Fibroblast of mammary gland (primary cell): Measurements from ENCODE around the gene KIF26B.

ENCODE experiments used
- DNase-seq: peaks from one replicate; pipeline ENCODE4 v3.0.0-alpha.2; 2010; ENCODE audit warnings: low read depth
- H3K4me3 ChIP-seq: 2 replicates; pipeline ENCODE4 v1.5.1; 2011; ENCODE audit warnings: low read depth, mild to moderate bottlenecking, low read length, moderate library complexity; ENCODE audit not compliant: control insufficient read depth
- TF ChIP-seq, protein P1 (sequence below): conservative IDR thresholded peaks from 2 replicates; pipeline ENCODE4 v1.5.1; 2011; ENCODE audit warnings: low read depth, low read length, inconsistent platforms; ENCODE audit not compliant: control insufficient read depth, insufficient read depth

KIF26B gene

DNA sequence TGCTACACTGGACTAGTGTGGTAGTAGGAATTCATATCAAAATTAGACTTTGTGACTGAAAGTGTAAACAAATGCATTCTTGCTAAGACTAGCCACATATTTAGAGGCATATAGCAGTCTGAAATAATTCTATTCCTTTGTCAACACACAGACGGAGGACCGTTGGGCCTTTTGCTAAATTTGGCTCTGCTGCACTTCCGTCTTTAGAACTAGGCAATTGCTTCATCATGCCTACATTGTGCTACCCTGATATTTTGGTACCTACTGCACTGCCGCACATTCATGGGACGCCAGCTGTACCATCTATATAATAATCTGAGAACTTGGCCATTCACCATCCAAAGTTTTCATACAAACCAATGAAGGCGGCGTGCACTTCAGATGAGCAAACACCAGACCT, 346.8 kb downstream of the KIF26B start:
- no peak overlapping the region for H3K4me3 ChIP-seq
- TF ChIP-seq, protein P1, sequence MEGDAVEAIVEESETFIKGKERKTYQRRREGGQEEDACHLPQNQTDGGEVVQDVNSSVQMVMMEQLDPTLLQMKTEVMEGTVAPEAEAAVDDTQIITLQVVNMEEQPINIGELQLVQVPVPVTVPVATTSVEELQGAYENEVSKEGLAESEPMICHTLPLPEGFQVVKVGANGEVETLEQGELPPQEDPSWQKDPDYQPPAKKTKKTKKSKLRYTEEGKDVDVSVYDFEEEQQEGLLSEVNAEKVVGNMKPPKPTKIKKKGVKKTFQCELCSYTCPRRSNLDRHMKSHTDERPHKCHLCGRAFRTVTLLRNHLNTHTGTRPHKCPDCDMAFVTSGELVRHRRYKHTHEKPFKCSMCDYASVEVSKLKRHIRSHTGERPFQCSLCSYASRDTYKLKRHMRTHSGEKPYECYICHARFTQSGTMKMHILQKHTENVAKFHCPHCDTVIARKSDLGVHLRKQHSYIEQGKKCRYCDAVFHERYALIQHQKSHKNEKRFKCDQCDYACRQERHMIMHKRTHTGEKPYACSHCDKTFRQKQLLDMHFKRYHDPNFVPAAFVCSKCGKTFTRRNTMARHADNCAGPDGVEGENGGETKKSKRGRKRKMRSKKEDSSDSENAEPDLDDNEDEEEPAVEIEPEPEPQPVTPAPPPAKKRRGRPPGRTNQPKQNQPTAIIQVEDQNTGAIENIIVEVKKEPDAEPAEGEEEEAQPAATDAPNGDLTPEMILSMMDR, result no peak
- no peak for DNase-seq

DNA sequence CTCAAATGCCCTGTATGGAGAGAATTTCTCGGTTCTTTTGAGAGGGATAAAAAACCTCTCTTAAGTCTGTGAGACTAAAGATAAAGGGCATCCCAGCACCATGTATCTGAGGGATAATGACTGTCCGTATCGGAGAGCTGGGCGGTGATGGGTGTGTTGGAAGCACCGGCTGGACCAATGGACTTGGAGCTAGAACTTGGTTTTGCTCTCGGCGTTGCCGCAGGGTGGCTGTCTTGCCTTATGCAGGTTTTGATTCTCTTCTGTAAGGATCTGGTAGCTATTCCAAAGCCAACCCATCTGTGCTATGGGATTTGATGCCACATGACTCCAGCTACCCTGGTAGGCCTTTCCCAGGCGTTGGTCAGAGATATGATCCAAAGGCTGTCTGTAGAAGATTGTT, 348.8 kb downstream of the KIF26B start:
- no peak for DNase-seq
- TF ChIP-seq, protein P1, result no peak
- no peak overlapping the region for H3K4me3 ChIP-seq

DNA sequence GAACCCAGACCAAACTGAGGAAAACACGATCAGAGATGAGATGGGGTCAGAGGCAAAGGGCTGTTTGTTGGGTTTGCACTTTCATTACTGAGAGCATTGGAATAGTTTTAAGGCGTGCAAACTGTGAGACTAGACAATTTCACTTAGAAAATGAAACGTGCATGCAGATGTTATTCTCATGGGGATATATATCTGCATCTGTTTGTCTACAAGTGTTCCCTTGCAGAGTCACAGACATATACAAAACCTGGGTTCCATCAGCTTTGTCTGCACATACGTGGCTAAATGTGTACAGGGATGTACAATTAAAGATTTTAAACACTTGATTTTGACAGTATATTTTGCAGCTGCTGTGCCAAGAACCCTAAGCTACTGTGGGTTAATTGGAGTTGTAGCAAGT, 355.4 kb downstream of the KIF26B start:
- DNase-seq, result no peak
- TF ChIP-seq, protein P1, result no peak
- H3K4me3 ChIP-seq, result no peak overlapping the region

DNA sequence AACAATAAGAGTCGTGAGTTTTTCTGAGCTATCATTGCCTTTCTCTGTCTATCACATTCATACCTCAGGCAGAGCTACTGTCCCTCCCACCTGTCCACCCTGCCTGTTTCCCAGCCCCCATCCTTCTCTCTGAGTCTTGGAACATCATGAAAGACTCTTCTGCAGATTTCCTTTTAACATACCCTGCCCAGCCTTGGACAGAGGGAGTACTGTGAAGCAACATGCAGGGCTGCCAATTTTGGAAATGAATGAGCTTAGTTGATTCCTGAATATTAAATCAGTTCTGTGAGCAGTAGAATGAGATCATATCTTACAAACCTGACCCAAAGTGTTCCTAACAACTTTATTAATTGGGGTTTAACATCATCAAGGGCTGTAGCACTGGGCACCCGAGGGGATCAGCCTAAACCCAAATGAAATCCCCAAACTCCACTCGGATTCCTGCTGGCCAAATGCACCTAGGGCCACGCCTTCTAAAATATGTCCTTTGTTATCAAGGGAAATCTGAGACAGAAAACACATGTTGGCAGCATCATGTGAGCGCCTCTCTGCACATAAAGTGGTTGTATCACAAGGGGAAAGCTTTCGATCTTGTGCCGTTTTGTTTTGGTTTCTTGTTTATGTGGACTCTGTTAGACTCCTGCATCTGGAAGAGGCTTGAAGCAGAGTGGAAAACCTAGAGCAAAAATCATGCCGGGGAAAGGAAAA, 357.6 kb downstream of the KIF26B start:
- H3K4me3 ChIP-seq, result peak overlapping the region; percentile 23
- TF ChIP-seq, protein P1, result no peak
- DNase-seq, result peak; percentile 31

DNA sequence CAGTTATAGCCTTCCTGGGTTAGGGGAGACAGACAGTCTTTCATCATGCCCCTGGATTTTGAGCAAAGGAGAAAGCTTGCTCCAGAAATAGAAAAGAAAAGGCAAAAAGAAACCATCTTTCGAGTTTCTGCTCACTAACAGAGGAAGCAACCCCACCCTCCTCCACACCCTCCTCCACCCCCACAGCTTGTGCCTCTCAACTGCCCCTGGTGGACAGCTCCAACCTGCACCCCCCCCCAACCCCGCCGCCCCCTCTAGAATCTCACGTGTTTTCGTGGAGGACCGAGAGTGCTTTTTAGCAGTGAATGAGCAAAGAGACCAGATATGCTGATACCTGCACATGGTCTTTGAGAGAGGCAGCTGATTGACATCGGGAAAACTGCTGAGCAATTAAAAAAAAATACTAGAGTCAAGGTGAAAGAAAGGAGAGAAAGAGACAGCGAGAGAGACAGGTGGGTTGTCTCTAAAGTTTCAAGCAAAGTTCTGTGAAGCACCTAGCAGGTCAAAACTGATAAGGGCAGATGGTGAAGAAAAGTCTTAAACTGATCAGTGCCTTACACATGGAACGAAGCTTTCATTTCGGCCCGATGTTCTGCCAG, 358.3 kb downstream of the KIF26B start:
- DNase-seq, result peak; percentile 29
- TF ChIP-seq, protein P1, result peak; percentile 29
- peak overlapping the region; percentile 23 for H3K4me3 ChIP-seq

DNA sequence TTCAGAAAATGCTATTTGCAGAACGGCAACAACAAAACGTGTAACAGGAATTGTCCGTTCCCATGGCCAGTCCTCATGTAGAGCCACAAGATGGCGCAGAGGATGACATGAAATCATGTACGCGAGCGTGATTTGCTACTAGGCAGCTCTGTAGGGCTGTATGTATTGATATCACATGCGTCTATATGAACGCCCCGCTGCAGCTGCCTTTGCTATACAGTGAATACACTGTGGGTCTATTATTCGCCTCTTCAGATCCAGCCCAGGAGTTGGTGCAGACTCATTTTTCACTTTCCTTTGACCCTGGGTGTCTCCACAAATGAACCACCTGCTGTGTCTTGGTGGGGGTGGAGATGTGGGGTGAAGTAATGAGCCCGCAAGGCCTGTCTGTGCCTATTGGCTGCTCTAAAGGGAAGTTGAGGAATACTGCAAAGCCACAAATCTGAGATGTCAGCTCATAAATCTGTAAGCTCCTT, 361.5 kb downstream of the KIF26B start:
- TF ChIP-seq, protein P1, result peak; percentile 21

DNA sequence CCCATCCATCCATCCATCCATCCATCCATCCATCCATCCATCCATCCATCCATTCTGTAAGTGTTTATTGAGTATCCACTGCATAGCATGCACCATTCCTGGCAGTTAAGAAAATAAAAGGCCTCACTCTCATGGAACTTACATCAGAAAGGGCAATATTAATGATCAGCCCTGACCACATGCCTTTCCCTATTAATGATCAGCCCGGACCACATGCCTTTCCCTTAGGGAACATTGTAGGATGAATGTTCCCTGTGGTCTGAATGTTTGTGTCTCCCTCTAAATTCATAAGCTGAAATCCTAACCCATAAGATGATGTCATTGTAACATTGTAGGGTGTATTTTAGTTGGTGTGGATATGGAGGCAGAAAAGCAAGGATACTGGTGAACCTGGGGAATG, 365.8 kb downstream of the KIF26B start:
- no peak overlapping the region for H3K4me3 ChIP-seq
- TF ChIP-seq, protein P1, result no peak
- no peak for DNase-seq

More for the DNA sequence above, 361.5 kb downstream of the KIF26B start:
- peak; percentile 14 for DNase-seq
- H3K4me3 ChIP-seq, result no peak overlapping the region
